ENCODE data around the gene KRTAP10-5. TPM values are rescaled to one million over a fixed set of nuclear protein-coding genes. Genes with fewer than 3 reads are reported as not detected.
"Not testable (repeated sequence)": the region's sequence is repeated elsewhere in the genome, so short reads cannot be mapped to it uniquely, and the experiment has no call there.

The KRTAP10-5 gene
- polyA plus RNA-seq, 1 experiment: not detected

- H3K4me3 ChIP-seq (ENCODE audit: low read depth, low read length): no peak overlapping the region
- CTCF ChIA-PET: no interaction called here
- DNase-seq (ENCODE audit: low read depth, low spot score): no peak
- H3K27me3 ChIP-seq (ENCODE audit: control insufficient read depth, insufficient read depth, low read length): no peaks in the 10 kb centered on the region
- H3K27ac ChIP-seq (ENCODE audit: low read depth, low read length): no peak overlapping the region
- no peak for TF ChIP-seq CTCF (IDR thresholded peaks at IDR 0.05; ENCODE audit: low read depth, low read length)
- peaks cover 28% of the 10 kb centered on the region for H3K9me3 ChIP-seq (ENCODE audit: control insufficient read depth, insufficient read depth, low read length)
- POLR2A ChIA-PET: no interaction called here
These were observed 4.9 kb downstream of the KRTAP10-5 start for GRCh38 chr21:44575307-44576024.

- H3K27me3 ChIP-seq (ENCODE audit: control insufficient read depth, insufficient read depth, low read length): no peaks in the 10 kb centered on the region
- no peak overlapping the region for H3K27ac ChIP-seq (ENCODE audit: low read depth, low read length)
- DNase-seq (ENCODE audit: low read depth, low spot score): no peak
- peaks cover 20% of the 10 kb centered on the region for H3K9me3 ChIP-seq (ENCODE audit: control insufficient read depth, insufficient read depth, low read length)
- ChIA-PET POLR2A (no interaction called here), CTCF (no interaction called here)
- H3K4me3 ChIP-seq (ENCODE audit: low read depth, low read length): no peak overlapping the region
- no peak for TF ChIP-seq CTCF (IDR thresholded peaks at IDR 0.05; ENCODE audit: low read depth, low read length)
These were observed 5.7 kb downstream of the KRTAP10-5 start for GRCh38 chr21:44574457-44575306.

DNA sequence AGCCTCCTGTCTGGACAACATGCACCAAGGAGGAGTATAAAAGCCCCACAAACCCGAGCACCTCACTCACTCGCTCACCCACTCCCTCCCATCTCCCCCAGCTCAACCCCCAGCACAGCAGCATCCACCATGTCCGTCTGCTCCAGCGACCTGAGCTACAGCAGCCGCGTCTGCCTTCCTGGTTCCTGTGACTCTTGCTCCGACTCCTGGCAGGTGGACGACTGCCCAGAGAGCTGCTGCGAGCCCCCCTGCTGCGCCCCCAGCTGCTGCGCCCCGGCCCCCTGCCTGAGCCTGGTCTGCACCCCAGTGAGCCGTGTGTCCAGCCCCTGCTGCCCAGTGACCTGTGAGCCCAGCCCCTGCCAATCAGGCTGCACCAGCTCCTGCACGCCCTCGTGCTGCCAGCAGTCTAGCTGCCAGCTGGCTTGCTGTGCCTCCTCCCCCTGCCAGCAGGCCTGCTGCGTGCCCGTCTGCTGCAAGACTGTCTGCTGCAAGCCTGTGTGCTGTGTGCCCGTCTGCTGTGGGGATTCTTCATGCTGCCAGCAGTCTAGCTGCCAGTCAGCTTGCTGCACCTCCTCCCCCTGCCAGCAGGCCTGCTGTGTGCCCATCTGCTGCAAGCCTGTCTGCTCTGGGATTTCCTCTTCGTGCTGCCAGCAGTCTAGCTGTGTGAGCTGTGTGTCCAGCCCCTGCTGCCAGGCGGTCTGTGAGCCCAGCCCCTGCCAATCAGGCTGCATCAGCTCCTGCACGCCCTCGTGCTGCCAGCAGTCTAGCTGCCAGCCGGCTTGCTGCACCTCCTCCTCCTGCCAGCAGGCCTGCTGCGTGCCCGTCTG is 6.6 kb downstream of the KRTAP10-5 start, which contains the start of gene KRTAP10-4:
Gene KRTAP10-4, plus strand, starts transcription at position 100 of the 827 bp plus-strand sequence. Its CDS starts 30 bp downstream, at position 130.
- H3K4me3 ChIP-seq (ENCODE audit: low read depth, low read length); POLR2A ChIA-PET; H3K27ac ChIP-seq (ENCODE audit: low read depth, low read length); CTCF ChIA-PET; DNase-seq (ENCODE audit: low read depth, low spot score); H3K27me3 ChIP-seq (ENCODE audit: control insufficient read depth, insufficient read depth, low read length): not testable (repeated sequence)
- H3K9me3 ChIP-seq (ENCODE audit: control insufficient read depth, insufficient read depth, low read length): peaks cover 17% of the 10 kb centered on the region

- Histone ChIP-seq H3K4me3 (ENCODE audit: low read depth, low read length) (no peak overlapping the region), H3K9me3 (ENCODE audit: control insufficient read depth, insufficient read depth, low read length) (peaks cover 18% of the 10 kb centered on the region), H3K27ac (ENCODE audit: low read depth, low read length) (no peak overlapping the region), H3K27me3 (ENCODE audit: control insufficient read depth, insufficient read depth, low read length) (no peaks in the 10 kb centered on the region)
- ChIA-PET CTCF (interaction anchor here (0.6 kb wide), 1 partner anchor 995 kb away, joined by 4 read pairs; no protein-coding TSS in a partner anchor), POLR2A (no interaction called here)
- no peak for DNase-seq (ENCODE audit: low read depth, low spot score)
- no peak for TF ChIP-seq CTCF (IDR thresholded peaks at IDR 0.05; ENCODE audit: low read depth, low read length)
These were observed 7.3 kb downstream of the KRTAP10-5 start for GRCh38 chr21:44572959-44573583.

All from AG04450 (cell line).